ENCODE data around the gene UBE3D. TPM values are rescaled to one million over a fixed set of nuclear protein-coding genes. Genes with fewer than 3 reads are reported as not detected.

The UBE3D gene
- total and polyA plus RNA-seq, 2 of the 4 experiments (the other 2 are of a cell fraction) = 3.2 to 6.3 TPM

GRCh38 chr6:82988930-82989351 lies 76.7 kb downstream of the UBE3D start:
- peak; percentile 89 for ATAC-seq (ENCODE audit: low read depth)
- Histone ChIP-seq H3K27ac (ENCODE audit: insufficient read depth, low read length) (peak overlapping the region; percentile 47; the same call in 1 of the 2 replicates), H3K9me3 (ENCODE audit: control insufficient read depth, insufficient read depth, low read length) (no peaks in the 10 kb centered on the region), H2BK15ac (ENCODE audit: low read depth, low read length) (no peak overlapping the region), H3K23ac (ENCODE audit: low read depth, low read length) (no peak overlapping the region), H3K14ac (replicated peaks; ENCODE audit: low read depth, low read length) (0 out of 2 replicates have a peak overlapping the region, but pooled peaks have one; percentile 7), H3K79me1 (ENCODE audit: low read depth in 1 of 2, low read length in 2 of 2) (no peaks in the 10 kb centered on the region), H3K9me1 (ENCODE audit: insufficient read depth, low read length) (no peaks in the 10 kb centered on the region; the same call in 1 of the 2 replicates), H2AFZ (replicated peaks; ENCODE audit: low read length, poor library complexity) (no peak overlapping the region), H3K36me3 (ENCODE audit: control insufficient read depth, insufficient read depth, low read length) (no peaks in the 10 kb centered on the region), H3K18ac (ENCODE audit: low read depth, low read length) (no peak overlapping the region; the same call in 1 of the 2 replicates), H2BK20ac (ENCODE audit: low read depth, low read length) (no peak overlapping the region), H3K4me2 (ENCODE audit: low read depth, low read length) (peak overlapping the region; percentile 3; the same call in 1 of the 2 replicates), H4K5ac (ENCODE audit: low read depth, low read length) (no peak overlapping the region), H4K91ac (ENCODE audit: insufficient read depth, low read depth, low read length) (no peak overlapping the region), H3K4me3 (ENCODE audit: insufficient read depth, low read depth, low read length) (no peak overlapping the region), H3K56ac (ENCODE audit: extremely low read depth, insufficient read depth, low read length) (no peak overlapping the region), H2AK9ac (replicated peaks; ENCODE audit: low read depth, low read length, poor library complexity) (no peak overlapping the region), H2AK5ac (ENCODE audit: low read depth, low read length) (no peak overlapping the region), H3K9ac (ENCODE audit: low read depth, low read length) (no peak overlapping the region), H2BK5ac (ENCODE audit: low read depth, low read length, poor library complexity, severe bottlenecking) (peak overlapping the region; percentile 49), H3K4ac (ENCODE audit: low read depth, low read length) (no peak overlapping the region), H3K4me1 (ENCODE audit: control insufficient read depth, insufficient read depth, low read length) (peaks cover 4% of the 10 kb centered on the region), H3K27me3 (ENCODE audit: control insufficient read depth, insufficient read depth, low read length) (no peaks in the 10 kb centered on the region), H2BK120ac (ENCODE audit: low read depth, low read length) (no peak overlapping the region), H4K8ac (ENCODE audit: low read depth in 2 of 2, low read length in 2 of 2) (no peak overlapping the region), H4K20me1 (ENCODE audit: insufficient read depth, low read length) (no peaks in the 10 kb centered on the region)
- peak; percentile 46 for DNase-seq
- no TSS peak for BruUV-seq (replicated peaks)
- no CpG with 5 or more reads among the region's 2 CpGs for WGBS, 2 experiments (ENCODE audit: extremely low coverage in 2 of 2, insufficient read length in 1 of 2)
- dilution Hi-C loops (cut with HindIII; ENCODE audit: low sequenced_read_pairs, unreplicated experiment) = no loop called here
- intact Hi-C loops (cut with micrococcal nuclease) = no loop called here
- POLR2A ChIA-PET (ENCODE audit: unreplicated experiment) = no interaction called here
- CTCF ChIA-PET = no interaction called here
- in situ Hi-C loops (cut with MboI; ENCODE audit: low sequenced_read_pairs) = no loop called here
- TF ChIP-seq CEBPB (IDR thresholded peaks at IDR 0.05; ENCODE audit: low read depth, low read length) = no peak
- no peak for TF ChIP-seq CHD1 (IDR thresholded peaks at IDR 0.05; ENCODE audit: low read depth, low read length)

Measured in IMR-90 (cell line).